ENCODE results near the gene USP20. TPM values are rescaled to one million over a fixed set of nuclear protein-coding genes. Genes with fewer than 3 reads are reported as not detected.

The USP20 gene
- total and polyA plus RNA-seq, 2 donors (not counting 3 experiments of a cell fraction or from before 2014, with no cell fraction given): 13.4 to 25.9 TPM

- POLR2A ChIA-PET: interaction anchor here (0.5 to 0.7 kb wide), 2 partner anchors 216 to 1548 kb away, joined by 4 to 7 read pairs; partner anchors contain the start of gene SWI5
- intact Hi-C loops (cut with micrococcal nuclease) (loop anchor here (1.0 kb wide), 1 partner anchor 11 kb away; the partner anchor contains the start of genes C9orf78 and USP20), dilution Hi-C loops (cut with MboI; ENCODE audit: extremely low pct_ligation_motif_present, low sequenced_read_pairs) (no loop called here)
- peak within 1 kb of the TSS; percentile 50 for H3K9ac ChIP-seq (replicated peaks; ENCODE audit: extremely low read depth, insufficient read depth, low read length)
- peaks cover 7% of the 10 kb centered on the region for H3K4me1 ChIP-seq (ENCODE audit: control insufficient read depth, extremely low read depth, insufficient read depth, low read length)
- H3K9me1 ChIP-seq (replicated peaks; ENCODE audit: control insufficient read depth, extremely low read depth, insufficient read depth, low read length): no peaks in the 10 kb centered on the region
- no peaks in the 10 kb centered on the region for H3K9me3 ChIP-seq (replicated peaks; ENCODE audit: control insufficient read depth, insufficient read depth, low read length)
- CTCF ChIA-PET: interaction anchor here (0.6 kb wide), 1 partner anchor 106 kb away, joined by 3 read pairs; no protein-coding TSS in a partner anchor
- no peak within 1 kb of the TSS for H3K27ac ChIP-seq (ENCODE audit: insufficient read depth, low read depth, low read length)
- FAIRE-seq (peak; percentile 97), DNase-seq (ENCODE audit: low read depth, low spot score) (peak; percentile 95)
- H3K79me2 ChIP-seq (ENCODE audit: control insufficient read depth, insufficient read depth, low read length): peaks cover 16% of the 10 kb centered on the region
- H3K4me2 ChIP-seq (ENCODE audit: insufficient read depth, low read length): peak within 1 kb of the TSS; percentile 60
- no peaks in the 10 kb centered on the region for H3K27me3 ChIP-seq (ENCODE audit: control insufficient read depth in 2 of 2, insufficient read depth in 2 of 2, low read length in 2 of 2)
- H3K36me3 ChIP-seq (ENCODE audit: control insufficient read depth in 2 of 2, extremely low read depth in 1 of 2, insufficient read depth in 2 of 2, low read length in 2 of 2): peaks cover 11 to 25% of the 10 kb centered on the region in 2 experiments
- no peaks in the 10 kb centered on the region for H4K20me1 ChIP-seq (replicated peaks; ENCODE audit: control insufficient read depth, extremely low read depth, insufficient read depth, low read length)
- BruUV-seq (replicated peaks): no TSS peak
- H2AFZ ChIP-seq (ENCODE audit: low read depth, low read length): peak within 1 kb of the TSS; percentile 32
- TF ChIP-seq EZH2 (IDR thresholded peaks at IDR 0.05; ENCODE audit: borderline replicate concordance, low read depth, low read length, severe bottlenecking) (no peak), JUN (IDR thresholded peaks at IDR 0.05; ENCODE audit: borderline replicate concordance, insufficient read depth, insufficient read length, low read depth) (no peak), CTCF (IDR thresholded peaks at IDR 0.05; ENCODE audit: extremely low read depth in 1 of 2, insufficient read depth in 1 of 2, low read depth in 1 of 2, low read length in 2 of 2) (no peak), FOS (IDR thresholded peaks at IDR 0.05; ENCODE audit: borderline replicate concordance, insufficient read depth, low read length) (no peak), POLR2AphosphoS5 (IDR thresholded peaks at IDR 0.05; ENCODE audit: insufficient read depth, low read depth, low read length) (peak; percentile 93), POLR2A (IDR thresholded peaks at IDR 0.05; ENCODE audit: low read depth, low read length) (peak; percentile 90), MAX (IDR thresholded peaks at IDR 0.05; ENCODE audit: insufficient read depth, insufficient read length) (peak; percentile 95), GATA2 (IDR thresholded peaks at IDR 0.05; ENCODE audit: insufficient read depth, insufficient read length, low read depth, low read length) (no peak), MYC (IDR thresholded peaks at IDR 0.05; ENCODE audit: low read depth, low read length) (no peak)
- H3K4me3 ChIP-seq (replicated peaks in 1 of 3; ENCODE audit: insufficient read depth in 1 of 3, low read depth in 1 of 3, low read length in 3 of 3): peak within 1 kb of the TSS; percentile 31 to 74 (median 49)
Measured at GRCh38 chr9:129823935-129824601, 11.2 kb upstream of the USP20 start, which contains the start of gene TOR1A. Gene TOR1A (minus strand): TSS chr9:129824136. CDS start chr9:129824085, 51 bp downstream.
